A549 (cell line): Measurements from ENCODE around the gene PPP2R5E. TPM values are rescaled to one million over a fixed set of nuclear protein-coding genes. Genes with fewer than 3 reads are reported as not detected.

Experiments
- ATAC-seq, 2 experiments: fragments of 200-7000 bp in 1 of 2; fragments of >200 bp in 1 of 2; cut with Nextera tagmentation in 1 of 2; cut with Tn5 transposase in 1 of 2; 3 replicates each; pipeline versions ENCODE4 v1.8.0 to v1.9.1; 2018 to 2020; ENCODE audit warnings: mild to moderate bottlenecking in 1 of 2, moderate library complexity in 1 of 2
- CTCF ChIA-PET: fragments of 300-600 bp; sonication (Branson Sonifier 250); formaldehyde crosslinking; extraction: SDS; loops from one replicate; lab custom pipeline; 2021; ENCODE audit warnings: antibody characterized with exemption, inconsistent platforms; lab: Yijun Ruan, JAX
- POLR2A ChIA-PET: fragments of 350-600 bp; formaldehyde crosslinking; extraction: SDS; loops from one replicate; lab custom pipeline; 2021; ENCODE audit warnings: antibody characterized with exemption, inconsistent platforms; lab: Yijun Ruan, JAX
- DNase-seq, 2 experiments: peaks; one replicate each; pipeline versions ENCODE4 v3.0.0 to v3.0.0-alpha.2; 2011 to 2016; ENCODE audit warnings: low read depth in 1 of 2, low spot score in 1 of 2
- FAIRE-seq: peaks from 2 replicates; lab custom pipeline; 2011; peaks lifted over from hg19 to GRCh38; lab: Jason Lieb, UNC
- H3K27ac ChIP-seq, 2 experiments: fragments of >200 bp; sonication (Bioruptor Twin); formaldehyde crosslinking; 3 replicates each; pipeline ENCODE4 v1.5.1; 2016 to 2017
- H3K4me1 ChIP-seq: fragments of >200 bp; sonication (Bioruptor Twin); formaldehyde crosslinking; 3 replicates; pipeline ENCODE4 v1.6.1; 2016
- H3K4me2 ChIP-seq: fragments of >200 bp; sonication (Bioruptor Twin); formaldehyde crosslinking; 3 replicates; pipeline ENCODE4 v1.6.1; 2016
- H3K4me3 ChIP-seq: fragments of >200 bp; sonication (Bioruptor Twin); formaldehyde crosslinking; 3 replicates; pipeline ENCODE4 v1.5.1; 2016
- H3K9me3 ChIP-seq: fragments of >200 bp; sonication (Bioruptor Twin); formaldehyde crosslinking; 3 replicates; pipeline ENCODE4 v1.6.1; 2016
- CBX2 ChIP-seq: fragments of 200-600 bp; sonication (generic); IDR thresholded peaks from 2 replicates; pipeline ENCODE4 v1.6.1; 2016; ENCODE audit warnings: low read depth, mild to moderate bottlenecking, borderline replicate concordance
- CBX8 ChIP-seq: fragments of 200-600 bp; sonication (generic); IDR thresholded peaks from 2 replicates; pipeline ENCODE4 v1.6.1; 2016
- CEBPB ChIP-seq, 2 experiments: fragments of >200 bp in 1 of 2; sonication (Bioruptor Twin) in 1 of 2; formaldehyde crosslinking in 1 of 2; IDR thresholded peaks; 2 replicates each; pipeline ENCODE4 v1.6.1; 2012 to 2016
- CTCF ChIP-seq: fragments of >200 bp; sonication (Bioruptor Twin); formaldehyde crosslinking; IDR thresholded peaks from 3 replicates; pipeline ENCODE4 v1.5.1; 2016
- EHF ChIP-seq: fragments of 250-450 bp; sonication (Bioruptor Pico); IDR thresholded peaks from 2 replicates; pipeline ENCODE4 v1.5.0; 2020; ENCODE audit warnings: mild to moderate bottlenecking
- ELK1 ChIP-seq: fragments of 150-350 bp; IDR thresholded peaks from 2 replicates; pipeline ENCODE4 v1.6.1; 2014; ENCODE audit warnings: low read depth, mild to moderate bottlenecking, low read length
- EP300 ChIP-seq, 2 experiments: fragments of >200 bp; sonication (Bioruptor Twin); formaldehyde crosslinking; IDR thresholded peaks; 2 replicates in 1 of 2; 3 replicates in 1 of 2; pipeline ENCODE4 v1.6.1; 2016 to 2017
- FOSL2 ChIP-seq, 2 experiments: fragments of 450-650 bp in 1 of 2; fragments of >200 bp in 1 of 2; sonication (Bioruptor Twin) in 1 of 2; formaldehyde crosslinking; IDR thresholded peaks; 2 replicates each; pipeline versions ENCODE4 v1.5.0 to v1.6.1; 2016 to 2020; ENCODE audit warnings: mild to moderate bottlenecking in 1 of 2, moderate library complexity in 1 of 2
- FOXS1 ChIP-seq: fragments of 250-450 bp; sonication (Bioruptor Pico); IDR thresholded peaks from 2 replicates; pipeline ENCODE4 v1.5.0; 2020; ENCODE audit warnings: mild to moderate bottlenecking, moderate library complexity
- GATA3 ChIP-seq: IDR thresholded peaks from 2 replicates; pipeline ENCODE4 v1.6.1; 2012; ENCODE audit warnings: borderline replicate concordance
- HDAC2 ChIP-seq: fragments of 200-600 bp; sonication (generic); IDR thresholded peaks from 2 replicates; pipeline ENCODE4 v1.6.1; 2016
- HES2 ChIP-seq: fragments of >200 bp; sonication (Bioruptor Twin); formaldehyde crosslinking; IDR thresholded peaks from 2 replicates; pipeline ENCODE4 v1.6.1; 2016
- HEYL ChIP-seq: fragments of 250-450 bp; sonication (Bioruptor Pico); IDR thresholded peaks from 2 replicates; pipeline ENCODE4 v1.8.0; 2021; ENCODE audit warnings: mild to moderate bottlenecking, moderate library complexity
- HMGXB4 ChIP-seq: fragments of 250-450 bp; sonication (Bioruptor Pico); IDR thresholded peaks from 2 replicates; pipeline ENCODE4 v1.5.0; 2021; ENCODE audit warnings: mild to moderate bottlenecking, moderate library complexity, borderline replicate concordance
- HOXA7 ChIP-seq: fragments of 250-450 bp; sonication (Bioruptor Pico); IDR thresholded peaks from 2 replicates; pipeline ENCODE4 v1.5.0; 2020; ENCODE audit warnings: mild to moderate bottlenecking, moderate library complexity
- JUNB ChIP-seq: fragments of >200 bp; sonication (Bioruptor Twin); formaldehyde crosslinking; IDR thresholded peaks from 2 replicates; pipeline ENCODE4 v1.6.1; 2016
- MAZ ChIP-seq: fragments of 150-350 bp; IDR thresholded peaks from 2 replicates; pipeline ENCODE4 v1.6.1; 2014; ENCODE audit warnings: antibody characterized with exemption, low read depth, low read length, borderline replicate concordance
- MYC ChIP-seq: IDR thresholded peaks from 2 replicates; pipeline ENCODE4 v1.6.1; 2012; ENCODE audit warnings: mild to moderate bottlenecking, inconsistent platforms, low read length, improper control_type of control experiment, borderline replicate concordance
- NFE2L2 ChIP-seq: fragments of 150-350 bp; conservative IDR thresholded peaks from 2 replicates; pipeline ENCODE4 v1.6.1; 2014; ENCODE audit warnings: low read length
- NPAS2 ChIP-seq: fragments of 250-450 bp; sonication (Bioruptor Pico); IDR thresholded peaks from 2 replicates; pipeline ENCODE4 v1.8.0; 2022; ENCODE audit warnings: mild to moderate bottlenecking, moderate library complexity, borderline replicate concordance
- PHF8 ChIP-seq: fragments of 200-600 bp; sonication (generic); IDR thresholded peaks from 2 replicates; pipeline ENCODE4 v1.6.1; 2016; ENCODE audit warnings: low read depth, mild to moderate bottlenecking, antibody characterized with exemption, moderate library complexity, borderline replicate concordance
- POLR2A ChIP-seq: IDR thresholded peaks from 2 replicates; pipeline ENCODE4 v1.6.1; 2012; ENCODE audit warnings: mild to moderate bottlenecking, low read length
- POLR2AphosphoS2 ChIP-seq: conservative IDR thresholded peaks from 2 replicates; pipeline ENCODE4 v1.6.1; 2012; ENCODE audit warnings: low read length, improper control_type of control experiment, inconsistent platforms
- RFX5 ChIP-seq: fragments of 450-650 bp; IDR thresholded peaks from 2 replicates; pipeline ENCODE4 v1.7.1; 2014; ENCODE audit warnings: antibody characterized with exemption, mild to moderate bottlenecking, moderate library complexity
- SMC3 ChIP-seq: fragments of >200 bp; sonication (Bioruptor Twin); formaldehyde crosslinking; IDR thresholded peaks from 3 replicates; pipeline ENCODE4 v1.6.1; 2018; ENCODE audit warnings: inconsistent platforms
- SREBF2 ChIP-seq: fragments of 450-650 bp; IDR thresholded peaks from 2 replicates; pipeline ENCODE4 v1.6.1; 2014; ENCODE audit warnings: mild to moderate bottlenecking, moderate library complexity
- TFCP2L1 ChIP-seq: fragments of 250-450 bp; sonication (Bioruptor Pico); IDR thresholded peaks from 2 replicates; pipeline ENCODE4 v1.5.0; 2021; ENCODE audit warnings: mild to moderate bottlenecking
- USF2 ChIP-seq: fragments of 450-650 bp; IDR thresholded peaks from 2 replicates; pipeline ENCODE4 v1.6.1; 2014; ENCODE audit warnings: antibody characterized with exemption
- ZC3H11A ChIP-seq: fragments of 450-650 bp; IDR thresholded peaks from 2 replicates; pipeline ENCODE4 v1.6.1; 2014; ENCODE audit warnings: antibody characterized with exemption, mild to moderate bottlenecking
- ZSCAN20 ChIP-seq: fragments of 250-450 bp; sonication (Bioruptor Pico); IDR thresholded peaks from 2 replicates; pipeline ENCODE4 v1.8.0; 2022; ENCODE audit warnings: mild to moderate bottlenecking, moderate library complexity
- WGBS: methylation state at CpG from one replicate; pipeline ENCODE4 v1.1.6; 2017; ENCODE audit errors: missing lambda C conversion rate; 5-methylcytosine and 5-hydroxymethylcytosine counted together
- polyA plus RNA-seq, 4 experiments: library from polyadenylated mRNA; depleted of rRNA in 3 of 4; stranded (reverse); fragments of >200 nt; fragmentation: RNase III in 1 of 4; extraction: RNeasy Plus Mini Kit Qiagen cat#74134 plus additional on column Dnase treatment in 1 of 4; gene quantifications; 2 replicates in 3 of 4; 3 replicates in 1 of 4; pipeline ENCODE4 v1.2.3, GENCODE V29; 2011 to 2017

Gene PPP2R5E
- polyA plus RNA-seq, 2 of the 4 experiments (the other 2 are of a cell fraction), result 21.4 to 23.2 TPM

GRCh38 chr14:63475761-63476160, 67.4 kb downstream of the PPP2R5E start:
- no peak for FAIRE-seq
- Histone ChIP-seq H3K4me2 (peak overlapping the region; percentile 8; the same call in 1 of the 3 replicates), H3K4me1 (peaks cover 58% of the 10 kb centered on the region), H3K9me3 (no peaks in the 10 kb centered on the region), H3K27ac (no peak overlapping the region), H3K4me3 (no peak overlapping the region)
- no peak for ATAC-seq
- POLR2A ChIA-PET, result no interaction called here
- no peak for DNase-seq
- CTCF ChIA-PET, result no interaction called here
- TF ChIP-seq JUNB (no peak), MYC (no peak), SMC3 (no peak), TFCP2L1 (CRISPR knock-in tag) (no peak), MAZ (no peak), RFX5 (no peak), NPAS2 (CRISPR knock-in tag) (no peak), PHF8 (no peak), CBX8 (no peak)

- H3K27ac ChIP-seq, result no peak overlapping the region
- ATAC-seq (no peak), DNase-seq (no peak), FAIRE-seq (no peak)
- POLR2A ChIA-PET, result no interaction called here
- H3K4me1 ChIP-seq, result peaks cover 64% of the 10 kb centered on the region
- no peak overlapping the region for H3K4me3 ChIP-seq
- CTCF ChIA-PET, result interaction anchor here (0.9 kb wide), 1 partner anchor 18 kb away, joined by 3 read pairs; no protein-coding TSS in a partner anchor
- TF ChIP-seq SREBF2, result no peak
- no peak for TF ChIP-seq ZC3H11A
- TF ChIP-seq CTCF, result no peak
- TF ChIP-seq SMC3, result no peak
- TF ChIP-seq GATA3, result no peak
- no peak for TF ChIP-seq CEBPB (IDR thresholded peaks at IDR 0.05)
- TF ChIP-seq EP300 (IDR thresholded peaks at IDR 0.05), result no peak
- no peak for TF ChIP-seq NFE2L2
- no peak for TF ChIP-seq NPAS2 (CRISPR knock-in tag)
- TF ChIP-seq USF2, result no peak
- no peak for TF ChIP-seq HES2
- no peak for TF ChIP-seq HEYL (CRISPR knock-in tag)
- no peak for TF ChIP-seq ZSCAN20
- no peak for TF ChIP-seq EHF (CRISPR knock-in tag)
- no peak for TF ChIP-seq CBX2
- TF ChIP-seq MYC, result no peak
- no peak for TF ChIP-seq POLR2A
- 85% methylated on average over 3 of the region's 3 CpGs for WGBS
- no peaks in the 10 kb centered on the region for H3K9me3 ChIP-seq
- H3K4me2 ChIP-seq, result no peak overlapping the region
Measured at GRCh38 chr14:63474844-63475243, 68.3 kb downstream of the PPP2R5E start.

GRCh38 chr14:63474111-63474510, 69.1 kb downstream of the PPP2R5E start:
- ATAC-seq (no peak), DNase-seq (no peak), FAIRE-seq (no peak)
- H3K9me3 ChIP-seq, result no peaks in the 10 kb centered on the region
- ChIA-PET POLR2A (no interaction called here), CTCF (interaction anchor here (0.9 kb wide), 1 partner anchor 19 kb away, joined by 3 read pairs; no protein-coding TSS in a partner anchor)
- no peak for TF ChIP-seq FOSL2 (IDR thresholded peaks at IDR 0.05)
- TF ChIP-seq FOSL2 (CRISPR knock-in tag; IDR thresholded peaks at IDR 0.05), result no peak
- TF ChIP-seq POLR2AphosphoS2, result no peak
- no peak for TF ChIP-seq HOXA7 (CRISPR knock-in tag)
- no peak for TF ChIP-seq HDAC2
- no peak for TF ChIP-seq ELK1
- no peak for TF ChIP-seq HMGXB4 (CRISPR knock-in tag)
- no peak for TF ChIP-seq FOXS1 (CRISPR knock-in tag)
- 76% methylated on average over 3 of the region's 3 CpGs for WGBS
- no peak overlapping the region for H3K4me3 ChIP-seq
- peaks cover 71% of the 10 kb centered on the region for H3K4me1 ChIP-seq
- H3K4me2 ChIP-seq, result peak overlapping the region; percentile 74; the same call in 1 of the 3 replicates
- H3K27ac ChIP-seq, result peak overlapping the region in 1 of 2 experiments; percentile 27; a peak in 2 of 6 replicates
